Parathyroid adenoma (tissue), 2 donors: ENCODE measurements around the gene ZNF468.
"Not testable (repeated sequence)": the region's sequence is repeated elsewhere in the genome, so short reads cannot be mapped to it uniquely, and the experiment has no call there.

ENCODE experiments used
- H2AFZ ChIP-seq: fragments of 300-600 bp; sonication (generic); one replicate; pipeline ENCODE4 v1.7.0; 2017; ENCODE audit warnings: antibody characterized with exemption, mild to moderate bottlenecking
- H3K27ac ChIP-seq: fragments of 300-600 bp; sonication (generic); one replicate; pipeline ENCODE4 v1.7.0; 2017
- H3K27me3 ChIP-seq: fragments of 300-600 bp; sonication (generic); one replicate; pipeline ENCODE4 v1.7.0; 2017; ENCODE audit warnings: low read length; ENCODE audit not compliant: control insufficient read depth, insufficient read depth
- H3K36me3 ChIP-seq: fragments of 300-600 bp; sonication (generic); one replicate; pipeline ENCODE4 v1.7.0; 2017; ENCODE audit warnings: low read length; ENCODE audit not compliant: control insufficient read depth, insufficient read depth
- H3K4me1 ChIP-seq: fragments of 300-600 bp; sonication (generic); one replicate; pipeline ENCODE4 v1.7.0; 2017; ENCODE audit warnings: control low read depth
- H3K4me2 ChIP-seq: fragments of 300-600 bp; sonication (generic); one replicate; pipeline ENCODE4 v1.7.0; 2017; ENCODE audit warnings: low read length
- H3K4me3 ChIP-seq: fragments of 300-600 bp; sonication (generic); one replicate; pipeline ENCODE4 v1.7.0; 2017; ENCODE audit warnings: low read depth, low read length
- H3K79me2 ChIP-seq: fragments of 300-600 bp; sonication (generic); one replicate; pipeline ENCODE4 v1.7.0; 2017; ENCODE audit warnings: control low read depth
- H3K9ac ChIP-seq: fragments of 300-600 bp; sonication (generic); one replicate; pipeline ENCODE4 v1.7.0; 2017; ENCODE audit warnings: mild to moderate bottlenecking
- H3K9me3 ChIP-seq: fragments of 300-600 bp; sonication (generic); one replicate; pipeline ENCODE4 v1.7.0; 2017; ENCODE audit warnings: low read length; ENCODE audit not compliant: control insufficient read depth
- TF ChIP-seq, protein P1 (sequence below): fragments of 300-600 bp; sonication (generic); IDR thresholded peaks from one replicate; pipeline ENCODE4 v1.7.0; 2017; ENCODE audit warnings: antibody characterized with exemption, mild to moderate bottlenecking
- donor health status: primary hyperparathyroidism.

ZNF468 gene

DNA sequence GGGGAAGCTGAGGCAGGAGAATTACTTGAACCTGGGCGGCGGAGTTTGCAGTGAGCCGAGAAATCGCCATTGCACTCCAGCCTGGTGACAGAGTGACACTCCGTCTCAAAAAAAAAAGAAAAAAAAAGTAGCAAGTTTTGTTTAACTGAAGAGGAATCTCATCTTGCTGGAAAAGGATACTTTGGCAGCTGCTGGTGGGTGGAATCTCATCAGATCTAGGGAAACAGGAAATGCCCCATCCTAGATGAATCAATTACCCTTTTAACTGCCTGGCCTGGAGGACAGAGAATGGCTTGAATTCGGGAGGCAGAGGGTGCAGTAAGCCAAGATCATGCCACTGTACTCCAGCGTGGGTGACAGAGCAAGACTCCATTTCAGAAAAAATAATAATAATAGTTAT, 31.7 kb upstream of the ZNF468 start:
- Histone ChIP-seq H3K27me3 (no peaks in the 10 kb centered on the region), H2AFZ (no peak overlapping the region), H3K27ac (no peak overlapping the region), H3K79me2 (no peaks in the 10 kb centered on the region), H3K9me3 (no peaks in the 10 kb centered on the region), H3K9ac (no peak overlapping the region), H3K4me2 (no peak overlapping the region), H3K4me3 (no peak overlapping the region), H3K36me3 (no peaks in the 10 kb centered on the region), H3K4me1 (no peaks in the 10 kb centered on the region)
- TF ChIP-seq, protein P1, sequence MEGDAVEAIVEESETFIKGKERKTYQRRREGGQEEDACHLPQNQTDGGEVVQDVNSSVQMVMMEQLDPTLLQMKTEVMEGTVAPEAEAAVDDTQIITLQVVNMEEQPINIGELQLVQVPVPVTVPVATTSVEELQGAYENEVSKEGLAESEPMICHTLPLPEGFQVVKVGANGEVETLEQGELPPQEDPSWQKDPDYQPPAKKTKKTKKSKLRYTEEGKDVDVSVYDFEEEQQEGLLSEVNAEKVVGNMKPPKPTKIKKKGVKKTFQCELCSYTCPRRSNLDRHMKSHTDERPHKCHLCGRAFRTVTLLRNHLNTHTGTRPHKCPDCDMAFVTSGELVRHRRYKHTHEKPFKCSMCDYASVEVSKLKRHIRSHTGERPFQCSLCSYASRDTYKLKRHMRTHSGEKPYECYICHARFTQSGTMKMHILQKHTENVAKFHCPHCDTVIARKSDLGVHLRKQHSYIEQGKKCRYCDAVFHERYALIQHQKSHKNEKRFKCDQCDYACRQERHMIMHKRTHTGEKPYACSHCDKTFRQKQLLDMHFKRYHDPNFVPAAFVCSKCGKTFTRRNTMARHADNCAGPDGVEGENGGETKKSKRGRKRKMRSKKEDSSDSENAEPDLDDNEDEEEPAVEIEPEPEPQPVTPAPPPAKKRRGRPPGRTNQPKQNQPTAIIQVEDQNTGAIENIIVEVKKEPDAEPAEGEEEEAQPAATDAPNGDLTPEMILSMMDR = no peak

DNA sequence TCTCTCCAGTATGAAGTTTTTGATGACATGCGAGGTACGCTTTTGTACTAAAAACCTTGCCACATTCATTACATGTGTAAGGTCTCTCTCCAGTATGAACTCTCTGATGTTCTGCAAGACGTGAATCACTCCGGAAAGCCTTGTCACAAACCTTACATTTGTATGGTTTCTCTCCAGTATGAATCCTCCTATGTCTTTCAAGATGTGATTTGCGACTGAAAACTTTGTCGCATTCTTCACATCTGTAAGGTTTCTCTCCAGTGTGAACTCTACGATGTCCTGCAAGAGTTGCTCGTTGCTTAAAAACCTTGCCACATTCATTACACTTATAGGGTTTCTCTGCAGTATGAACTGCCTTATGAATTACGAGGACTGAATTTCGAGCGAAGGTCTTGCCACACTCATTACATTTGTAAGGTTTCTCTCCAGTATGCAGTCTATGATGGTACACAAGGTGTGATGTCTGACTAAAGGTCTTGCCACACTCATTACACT, 23.5 kb upstream of the ZNF468 start:
- no peaks in the 10 kb centered on the region for H3K27me3 ChIP-seq

DNA sequence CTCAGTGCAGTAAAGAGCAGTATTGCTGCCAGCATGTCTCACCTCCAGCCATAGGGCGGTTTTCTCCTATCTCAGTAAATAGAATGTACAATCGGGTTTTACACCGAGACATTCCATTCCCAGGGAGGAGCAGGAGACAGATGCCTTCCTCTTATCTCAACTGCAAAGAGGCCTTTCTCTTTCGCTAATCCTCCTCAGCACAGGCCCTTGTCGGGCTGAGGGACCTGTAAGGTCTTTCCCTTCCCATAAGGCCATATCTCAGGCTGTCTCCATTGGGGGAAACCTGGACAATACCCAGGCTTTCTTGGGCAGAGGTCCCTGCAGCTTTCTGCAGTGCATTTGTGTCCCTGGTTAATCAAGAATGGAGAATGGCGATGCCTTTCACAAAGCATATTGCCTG, 15.6 kb upstream of the ZNF468 start:
- not testable (repeated sequence) for H3K36me3 ChIP-seq, H3K79me2 ChIP-seq, H3K27me3 ChIP-seq, H3K9me3 ChIP-seq, H3K4me1 ChIP-seq, H3K27ac ChIP-seq, H2AFZ ChIP-seq, H3K4me3 ChIP-seq, H3K9ac ChIP-seq, H3K4me2 ChIP-seq

More for the DNA sequence above, 23.5 kb upstream of the ZNF468 start:
- H3K4me3 ChIP-seq = no peak overlapping the region
- H3K79me2 ChIP-seq = no peaks in the 10 kb centered on the region
- no peak overlapping the region for H3K9ac ChIP-seq
- H3K4me2 ChIP-seq = no peak overlapping the region
- H3K27ac ChIP-seq = no peak overlapping the region
- H3K36me3 ChIP-seq = peaks cover 8% of the 10 kb centered on the region
- no peaks in the 10 kb centered on the region for H3K4me1 ChIP-seq
- TF ChIP-seq, protein P1 = no peak
- no peak overlapping the region for H2AFZ ChIP-seq
- no peaks in the 10 kb centered on the region for H3K9me3 ChIP-seq

- TF ChIP-seq, protein P1 = no peak
- H3K79me2 ChIP-seq = no peaks in the 10 kb centered on the region
- H3K27me3 ChIP-seq = no peaks in the 10 kb centered on the region
These were observed 14.0 kb upstream of the ZNF468 start for GRCh38 chr19:52871466-52871865.

GRCh38 chr19:52868031-52868430, 10.6 kb upstream of the ZNF468 start:
- not testable (repeated sequence) for H3K9ac ChIP-seq, H3K9me3 ChIP-seq, H3K79me2 ChIP-seq, H3K4me2 ChIP-seq, H3K27me3 ChIP-seq, H3K27ac ChIP-seq, H2AFZ ChIP-seq, H3K4me3 ChIP-seq, H3K36me3 ChIP-seq, H3K4me1 ChIP-seq

More at GRCh38 chr19:52871466-52871865, 14.0 kb upstream of the ZNF468 start:
- Histone ChIP-seq H2AFZ (no peak overlapping the region), H3K4me3 (no peak overlapping the region), H3K27ac (no peak overlapping the region), H3K9me3 (no peaks in the 10 kb centered on the region), H3K4me1 (no peaks in the 10 kb centered on the region), H3K36me3 (no peaks in the 10 kb centered on the region), H3K4me2 (no peak overlapping the region), H3K9ac (no peak overlapping the region)

DNA sequence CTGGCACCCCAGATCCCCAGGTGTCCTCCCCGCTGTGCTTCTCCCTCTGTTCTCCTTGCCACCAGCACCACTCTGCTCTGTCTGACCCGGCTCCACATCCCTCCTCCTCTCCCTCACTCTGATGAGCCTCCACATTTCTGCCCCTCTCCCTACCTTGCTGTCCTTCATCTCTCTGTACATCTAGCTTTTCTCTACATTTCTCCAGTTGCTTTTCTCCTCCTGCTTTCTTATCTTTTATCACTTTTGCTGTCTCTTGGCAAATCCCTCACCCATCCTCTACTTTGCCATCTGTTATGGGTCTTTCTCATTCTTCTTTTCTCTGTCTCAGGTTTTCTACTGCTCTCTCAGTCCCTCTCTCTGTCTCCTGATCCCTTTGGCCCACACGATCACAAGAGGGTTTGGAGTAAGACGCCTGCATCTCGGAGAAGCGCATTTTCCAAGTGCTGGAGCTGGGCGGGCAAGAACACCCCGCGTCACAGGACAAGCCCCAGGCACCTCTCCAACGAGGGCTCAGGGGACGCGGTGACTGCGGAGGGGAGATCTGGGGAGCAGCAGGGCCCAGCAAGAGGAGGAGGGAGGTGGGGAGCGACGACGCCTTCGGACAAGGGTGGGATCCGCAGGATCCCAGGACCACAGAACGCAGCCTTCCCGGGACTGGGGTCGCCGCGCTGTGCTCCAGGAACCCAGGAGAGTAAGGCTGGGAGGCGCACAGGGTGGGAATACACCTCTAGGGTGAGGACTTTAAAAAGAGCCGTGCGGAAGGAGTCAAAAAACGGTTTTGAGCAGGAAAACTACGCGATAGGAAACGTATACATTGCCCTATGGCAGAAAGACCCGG, 660 bp downstream of the ZNF468 start:
- peak overlapping the region; percentile 69 for H3K4me3 ChIP-seq
- H3K27ac ChIP-seq, H3K79me2 ChIP-seq, H3K9me3 ChIP-seq, H3K4me1 ChIP-seq, H3K27me3 ChIP-seq, H3K9ac ChIP-seq, H3K36me3 ChIP-seq: not testable (repeated sequence)
- H2AFZ ChIP-seq = peak overlapping the region; percentile 76
- H3K4me2 ChIP-seq = peak overlapping the region; percentile 81

GRCh38 chr19:52847352-52847751, 10.1 kb downstream of the ZNF468 start:
- H2AFZ ChIP-seq, H3K36me3 ChIP-seq, H3K4me2 ChIP-seq, H3K4me1 ChIP-seq, H3K9me3 ChIP-seq, H3K79me2 ChIP-seq, H3K4me3 ChIP-seq, H3K9ac ChIP-seq, H3K27me3 ChIP-seq, H3K27ac ChIP-seq: not testable (repeated sequence)

DNA sequence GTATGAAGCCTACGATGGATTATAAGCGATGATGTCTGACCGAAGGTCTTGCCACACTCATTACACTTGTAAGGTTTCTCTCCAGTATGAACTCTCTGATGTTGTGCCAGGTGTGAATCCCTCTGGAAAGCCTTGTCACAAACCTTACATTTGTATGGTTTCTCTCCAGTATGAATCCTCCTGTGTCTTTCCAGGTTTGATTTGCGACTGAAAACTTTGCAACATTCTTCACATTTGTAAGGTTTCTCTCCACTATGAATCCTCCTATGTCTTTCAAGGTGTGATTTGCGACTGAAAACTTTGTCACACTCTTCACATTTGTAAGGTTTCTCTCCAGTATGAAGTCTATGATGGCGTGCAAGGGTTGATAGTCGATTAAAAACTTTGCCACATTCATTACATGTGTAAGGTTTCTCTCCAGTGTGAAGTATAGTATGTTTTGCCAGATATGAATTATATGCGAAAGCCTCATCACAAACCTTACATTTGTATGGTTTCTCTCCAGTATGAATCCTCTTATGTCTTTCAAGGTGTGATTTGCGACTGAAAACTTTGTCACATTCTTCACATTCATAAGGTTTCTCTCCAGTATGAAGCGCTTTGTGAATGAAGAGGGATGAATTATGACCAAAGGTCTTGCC, 16.5 kb downstream of the ZNF468 start:
- H3K79me2 ChIP-seq, H3K4me2 ChIP-seq, H3K27ac ChIP-seq, H3K9ac ChIP-seq, H3K36me3 ChIP-seq, H3K27me3 ChIP-seq, H3K4me3 ChIP-seq, H3K4me1 ChIP-seq, H3K9me3 ChIP-seq, H2AFZ ChIP-seq: not testable (repeated sequence)
